Stomach (tissue), 4 donors: Measurements from ENCODE around the gene HNRNPF.

Experiments
- EP300 ChIP-seq: sonication (generic); formaldehyde crosslinking; IDR thresholded peaks from one replicate; pipeline ENCODE4 v1.6.1; 2017; ENCODE audit warnings: antibody characterized with exemption
- POLR2A ChIP-seq, 4 donors: fragments of 450-650 bp; IDR thresholded peaks; one replicate each; pipeline ENCODE4 v1.6.1; 2016; ENCODE audit warnings: antibody characterized with exemption in 4 of 4, control low read depth in 2 of 4, mild to moderate bottlenecking in 1 of 4, moderate library complexity in 1 of 4
- POLR2AphosphoS5 ChIP-seq, 3 donors: sonication (generic); formaldehyde crosslinking; IDR thresholded peaks; one replicate each; pipeline ENCODE4 v1.6.1; 2016; ENCODE audit warnings: antibody characterized with exemption in 3 of 3
- TF ChIP-seq, protein P1 (sequence below), 7 experiments: fragments of 450-650 bp in 4 of 7; fragments of 200-600 bp in 3 of 7; sonication (generic) in 3 of 7; IDR thresholded peaks; one replicate each; pipeline ENCODE4 v1.5.1; 2016 to 2019; ENCODE audit warnings: antibody characterized with exemption in 7 of 7, control low read depth in 2 of 7, mild to moderate bottlenecking in 1 of 7

- TF ChIP-seq, protein P1, sequence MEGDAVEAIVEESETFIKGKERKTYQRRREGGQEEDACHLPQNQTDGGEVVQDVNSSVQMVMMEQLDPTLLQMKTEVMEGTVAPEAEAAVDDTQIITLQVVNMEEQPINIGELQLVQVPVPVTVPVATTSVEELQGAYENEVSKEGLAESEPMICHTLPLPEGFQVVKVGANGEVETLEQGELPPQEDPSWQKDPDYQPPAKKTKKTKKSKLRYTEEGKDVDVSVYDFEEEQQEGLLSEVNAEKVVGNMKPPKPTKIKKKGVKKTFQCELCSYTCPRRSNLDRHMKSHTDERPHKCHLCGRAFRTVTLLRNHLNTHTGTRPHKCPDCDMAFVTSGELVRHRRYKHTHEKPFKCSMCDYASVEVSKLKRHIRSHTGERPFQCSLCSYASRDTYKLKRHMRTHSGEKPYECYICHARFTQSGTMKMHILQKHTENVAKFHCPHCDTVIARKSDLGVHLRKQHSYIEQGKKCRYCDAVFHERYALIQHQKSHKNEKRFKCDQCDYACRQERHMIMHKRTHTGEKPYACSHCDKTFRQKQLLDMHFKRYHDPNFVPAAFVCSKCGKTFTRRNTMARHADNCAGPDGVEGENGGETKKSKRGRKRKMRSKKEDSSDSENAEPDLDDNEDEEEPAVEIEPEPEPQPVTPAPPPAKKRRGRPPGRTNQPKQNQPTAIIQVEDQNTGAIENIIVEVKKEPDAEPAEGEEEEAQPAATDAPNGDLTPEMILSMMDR (IDR thresholded peaks at IDR 0.05) = no peak
- TF ChIP-seq POLR2A (IDR thresholded peaks at IDR 0.05) = no peak
- TF ChIP-seq EP300 = no peak
- TF ChIP-seq POLR2AphosphoS5 (IDR thresholded peaks at IDR 0.05) = no peak
Observed at GRCh38 chr10:43392748-43393147, 16.2 kb downstream of the HNRNPF start.
